NT2/D1 (cell line): ENCODE data around the gene BCO2.

Experiments used
- SUZ12 ChIP-seq: IDR thresholded peaks from 2 replicates; pipeline ENCODE4 v1.6.1; 2011; ENCODE audit not compliant: insufficient read length, insufficient read depth; ENCODE audit errors: extremely low read depth
- YY1 ChIP-seq: IDR thresholded peaks from 2 replicates; pipeline ENCODE4 v1.6.1; 2011; ENCODE audit not compliant: insufficient read length, insufficient read depth
- ZNF274 ChIP-seq: IDR thresholded peaks from 2 replicates; pipeline ENCODE4 v1.6.1; 2011; ENCODE audit warnings: mild to moderate bottlenecking, low read depth, low read length

DNA sequence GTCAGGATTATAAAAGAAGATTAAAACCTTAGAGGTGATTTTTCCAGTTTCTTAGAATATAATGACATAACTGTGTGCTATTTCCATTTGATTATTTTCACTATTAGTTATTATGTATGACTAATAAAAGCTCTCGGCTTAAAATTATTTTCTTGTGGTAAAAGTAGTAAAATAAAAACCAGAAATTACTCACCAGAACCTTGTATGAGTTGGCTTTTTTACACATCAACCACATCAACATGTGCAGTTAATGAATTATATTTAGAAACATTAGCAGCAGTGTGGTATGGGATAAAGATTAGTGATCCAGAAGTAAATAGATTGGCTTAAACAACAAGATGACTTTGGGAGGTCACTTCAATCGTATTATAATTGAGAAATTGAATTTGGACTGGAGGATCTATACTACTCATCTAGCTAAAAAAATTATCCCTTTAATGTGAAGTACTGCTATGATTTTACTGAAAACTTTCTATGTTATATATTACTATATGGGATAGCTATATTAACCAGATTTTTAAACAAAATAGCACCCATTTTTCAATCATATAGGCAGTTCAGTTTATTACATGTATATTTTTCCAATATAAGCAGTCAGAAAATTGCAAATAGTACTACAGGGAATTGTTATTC is 2.8 kb upstream of the BCO2 start:
- no peak for TF ChIP-seq ZNF274
- no peak for TF ChIP-seq SUZ12
- TF ChIP-seq YY1: no peak
